ENCODE measurements around the gene PAM16. TPM values are rescaled to one million over a fixed set of nuclear protein-coding genes. Genes with fewer than 3 reads are reported as not detected.

The PAM16 gene
- total and polyA plus RNA-seq, 9 of the 15 experiments (the other 6 are each of a cell fraction or from before 2014, with no cell fraction given), result 38.7 to 273 (median 79.3) TPM

DNA sequence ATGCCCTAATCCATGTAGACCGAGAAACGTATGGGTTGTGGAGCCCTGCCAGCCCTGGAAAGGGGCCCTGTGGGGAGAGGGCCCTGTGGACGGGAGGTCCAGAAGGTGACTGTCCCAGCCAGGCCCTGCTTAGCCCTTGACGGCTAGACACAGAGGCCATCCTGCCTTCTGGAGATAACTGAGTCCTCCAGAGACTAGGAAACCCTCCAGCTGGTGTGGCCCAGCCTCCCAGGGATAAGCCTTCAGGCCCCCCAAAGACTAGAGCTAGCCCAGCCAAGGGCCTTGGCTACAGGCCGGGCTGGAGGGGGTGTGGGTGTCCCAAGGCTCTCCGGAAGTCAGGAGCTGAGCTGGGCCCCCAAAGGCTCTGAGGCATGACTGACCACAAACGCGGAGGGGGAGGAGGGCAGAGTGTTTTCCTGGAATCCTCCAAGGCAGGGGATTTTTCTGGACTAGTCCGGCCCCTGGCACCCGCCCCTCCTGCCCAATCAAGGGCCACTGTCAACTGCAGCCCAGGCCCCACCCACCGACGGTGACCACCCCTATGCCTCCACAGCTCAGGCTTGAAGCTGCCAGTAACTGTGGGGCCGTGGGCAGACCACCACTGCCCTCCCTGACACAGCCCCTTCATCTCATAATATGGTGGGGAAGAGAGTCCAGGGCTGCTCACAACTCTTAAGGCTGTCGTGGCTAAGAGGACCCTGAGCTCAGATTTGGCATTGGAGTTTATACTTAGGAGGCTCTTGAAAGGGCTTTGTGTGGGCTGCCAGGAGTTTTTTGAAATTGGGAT, 19.6 kb upstream of the PAM16 start (continued):
- TF ChIP-seq MAZ (CRISPR knock-in tag; conservative IDR thresholded peaks at IDR 0.05 in 1 of 2, IDR thresholded peaks at IDR 0.05 in 1 of 2) (peak; percentile 34 to 72; a peak in 2 of 4 replicates), FOS (IDR thresholded peaks at IDR 0.05; ENCODE audit: extremely low read depth, insufficient read length) (no peak), ETV5 (CRISPR knock-in tag; IDR thresholded peaks at IDR 0.05; ENCODE audit: low read depth) (peak; percentile 91), PRDM10 (IDR thresholded peaks at IDR 0.05; ENCODE audit: partially characterized antibody) (peak; percentile 45), HMBOX1 (IDR thresholded peaks at IDR 0.05) (peak; percentile 77; the same call in 1 of the 2 replicates), FOXP4 (CRISPR knock-in tag; IDR thresholded peaks at IDR 0.05; ENCODE audit: borderline replicate concordance) (0 out of 2 replicates have a peak, but pooled peaks have one; percentile 50), FOXP1 (CRISPR knock-in tag; IDR thresholded peaks at IDR 0.05) (no peak), THAP12 (CRISPR knock-in tag; IDR thresholded peaks at IDR 0.05) (no peak), PHF21A (IDR thresholded peaks at IDR 0.05; ENCODE audit: borderline replicate concordance, low read depth) (peak; percentile 50; the same call in 1 of the 2 replicates), CBFA2T3 (IDR thresholded peaks at IDR 0.05) (peak; percentile 55), BHLHE40 (IDR thresholded peaks at IDR 0.05; ENCODE audit: low read length) (peak; percentile 49; the same call in 1 of the 2 replicates), CHD2 (IDR thresholded peaks at IDR 0.05; ENCODE audit: low read depth, low read length) (no peak)
- TF ChIP-seq, protein P1, sequence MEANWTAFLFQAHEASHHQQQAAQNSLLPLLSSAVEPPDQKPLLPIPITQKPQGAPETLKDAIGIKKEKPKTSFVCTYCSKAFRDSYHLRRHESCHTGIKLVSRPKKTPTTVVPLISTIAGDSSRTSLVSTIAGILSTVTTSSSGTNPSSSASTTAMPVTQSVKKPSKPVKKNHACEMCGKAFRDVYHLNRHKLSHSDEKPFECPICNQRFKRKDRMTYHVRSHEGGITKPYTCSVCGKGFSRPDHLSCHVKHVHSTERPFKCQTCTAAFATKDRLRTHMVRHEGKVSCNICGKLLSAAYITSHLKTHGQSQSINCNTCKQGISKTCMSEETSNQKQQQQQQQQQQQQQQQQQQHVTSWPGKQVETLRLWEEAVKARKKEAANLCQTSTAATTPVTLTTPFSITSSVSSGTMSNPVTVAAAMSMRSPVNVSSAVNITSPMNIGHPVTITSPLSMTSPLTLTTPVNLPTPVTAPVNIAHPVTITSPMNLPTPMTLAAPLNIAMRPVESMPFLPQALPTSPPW (CRISPR knock-in tag; IDR thresholded peaks at IDR 0.05), result peak; percentile 89
- TF ChIP-seq, protein P2, sequence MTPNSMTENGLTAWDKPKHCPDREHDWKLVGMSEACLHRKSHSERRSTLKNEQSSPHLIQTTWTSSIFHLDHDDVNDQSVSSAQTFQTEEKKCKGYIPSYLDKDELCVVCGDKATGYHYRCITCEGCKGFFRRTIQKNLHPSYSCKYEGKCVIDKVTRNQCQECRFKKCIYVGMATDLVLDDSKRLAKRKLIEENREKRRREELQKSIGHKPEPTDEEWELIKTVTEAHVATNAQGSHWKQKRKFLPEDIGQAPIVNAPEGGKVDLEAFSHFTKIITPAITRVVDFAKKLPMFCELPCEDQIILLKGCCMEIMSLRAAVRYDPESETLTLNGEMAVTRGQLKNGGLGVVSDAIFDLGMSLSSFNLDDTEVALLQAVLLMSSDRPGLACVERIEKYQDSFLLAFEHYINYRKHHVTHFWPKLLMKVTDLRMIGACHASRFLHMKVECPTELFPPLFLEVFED (CRISPR knock-in tag; conservative IDR thresholded peaks at IDR 0.05), result no peak

All from K562 (cell line).